COR-L47 (cell line): ENCODE results near the gene GLA.

ENCODE experiments used
- DNase-seq: peaks from one replicate; lab custom pipeline; 2025; lab: John Stamatoyannopoulos, UW

GLA gene

GRCh38 chrX:101349193-101349562, 58.5 kb downstream of the GLA start:
- no peak for DNase-seq

GRCh38 chrX:101348452-101349192, 59.1 kb downstream of the GLA start, which contains the start of gene TIMM8A:
Gene TIMM8A, minus strand, starts transcription at chrX:101348742. Its CDS starts 78 bp downstream, at chrX:101348664.
- peak; percentile 51 for DNase-seq

GRCh38 chrX:101347859-101348451, 59.8 kb downstream of the GLA start:
- DNase-seq = no peak
